Stimulated activated CD4-positive, alpha-beta T cell treated with anti-CD3 and anti-CD28 coated beads, Interleukin-2, amount 100 ng/mL, for 24 hours (primary cell): ENCODE measurements around the gene TUFT1.

Experiments used
- DNase-seq, 2 donors: peaks; one replicate each; pipeline ENCODE4 v3.0.0-alpha.2; 2020

TUFT1 gene, protein sequence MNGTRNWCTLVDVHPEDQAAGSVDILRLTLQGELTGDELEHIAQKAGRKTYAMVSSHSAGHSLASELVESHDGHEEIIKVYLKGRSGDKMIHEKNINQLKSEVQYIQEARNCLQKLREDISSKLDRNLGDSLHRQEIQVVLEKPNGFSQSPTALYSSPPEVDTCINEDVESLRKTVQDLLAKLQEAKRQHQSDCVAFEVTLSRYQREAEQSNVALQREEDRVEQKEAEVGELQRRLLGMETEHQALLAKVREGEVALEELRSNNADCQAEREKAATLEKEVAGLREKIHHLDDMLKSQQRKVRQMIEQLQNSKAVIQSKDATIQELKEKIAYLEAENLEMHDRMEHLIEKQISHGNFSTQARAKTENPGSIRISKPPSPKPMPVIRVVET

DNA sequence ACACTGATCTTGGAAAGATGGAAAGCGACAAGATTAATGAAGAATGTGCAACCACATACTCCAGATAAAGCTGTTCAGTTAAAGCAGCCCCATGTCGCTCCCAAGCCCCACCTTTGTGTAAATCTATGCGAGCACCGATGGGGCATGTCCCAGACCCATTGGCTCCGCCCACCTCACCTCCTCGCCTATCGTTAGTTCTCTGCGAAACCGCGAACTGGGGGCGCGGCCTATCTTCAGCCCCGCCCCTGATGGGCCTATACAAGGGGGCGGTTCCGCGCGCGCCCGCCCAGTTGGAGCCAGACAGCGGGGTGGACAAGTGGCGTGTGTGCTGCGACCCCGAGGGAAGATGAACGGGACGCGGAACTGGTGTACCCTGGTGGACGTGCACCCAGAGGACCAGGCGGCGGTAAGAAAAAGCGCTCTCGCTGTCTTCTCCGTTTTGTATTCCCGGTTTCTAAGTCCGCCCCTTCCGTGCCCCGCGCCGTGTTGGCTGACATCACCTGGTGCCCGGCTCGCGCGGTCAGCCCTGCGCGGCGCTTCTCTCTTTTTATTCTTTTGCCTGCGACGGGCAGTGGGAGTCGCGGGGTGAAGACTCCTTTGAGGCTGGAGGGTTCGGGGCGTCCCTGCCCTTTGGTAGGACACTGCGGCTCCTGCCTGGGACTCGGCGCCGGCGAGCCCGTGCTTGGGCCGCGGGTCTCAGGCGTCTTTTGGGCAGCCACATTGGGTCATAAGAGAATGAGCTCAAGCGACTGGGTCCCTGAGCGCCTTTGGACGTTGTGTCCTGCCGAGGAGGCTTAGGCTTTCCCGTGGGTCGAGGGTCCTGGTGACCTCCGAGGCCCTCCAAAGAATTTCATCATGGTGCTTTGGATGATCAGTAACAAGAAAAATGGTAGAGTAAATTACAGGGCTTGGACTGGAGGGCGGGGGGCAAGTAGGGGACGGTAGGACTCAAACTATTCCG is at the start of gene TUFT1:
TUFT1 (plus strand) TSS at position 289 of the 961 bp plus-strand sequence; CDS start at position 347, 58 bp downstream.
- DNase-seq = peak; percentile 94 to 96

- DNase-seq = no peak
These were observed 48.5 kb upstream of the TUFT1 start for GRCh38 chr1:151491641-151492040.

GRCh38 chr1:151492120-151492519 is 48.0 kb upstream of the TUFT1 start:
- DNase-seq = no peak

GRCh38 chr1:151493042-151493441 is 47.1 kb upstream of the TUFT1 start:
- no peak for DNase-seq

DNA sequence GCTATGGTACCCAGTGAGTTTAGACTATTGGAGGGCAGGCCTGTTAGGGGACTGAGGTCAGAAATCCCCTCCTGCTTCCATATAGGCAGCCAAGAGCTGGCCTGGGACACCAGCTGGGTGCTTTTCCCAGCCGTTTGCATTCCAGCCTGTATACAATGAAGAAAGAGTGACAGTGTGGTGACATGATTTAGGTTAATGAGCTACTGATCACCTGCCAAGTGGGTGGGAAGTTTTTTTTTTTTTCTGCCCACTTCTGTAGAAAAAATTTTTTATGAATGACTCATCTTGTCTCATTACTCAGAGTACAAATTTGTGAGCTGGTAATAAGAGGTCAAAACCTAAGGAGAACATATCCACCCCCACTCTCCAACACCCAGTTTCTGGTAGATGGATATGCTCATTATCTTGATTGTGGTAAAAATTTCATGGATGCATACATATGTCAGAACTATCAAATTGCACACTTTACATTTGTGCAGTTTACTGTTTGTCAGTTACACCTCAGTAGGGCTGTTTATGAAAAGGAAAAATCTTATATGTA is 45.3 kb upstream of the TUFT1 start:
- no peak for DNase-seq

- no peak for DNase-seq
These were observed 44.8 kb upstream of the TUFT1 start for GRCh38 chr1:151495316-151495715.

DNA sequence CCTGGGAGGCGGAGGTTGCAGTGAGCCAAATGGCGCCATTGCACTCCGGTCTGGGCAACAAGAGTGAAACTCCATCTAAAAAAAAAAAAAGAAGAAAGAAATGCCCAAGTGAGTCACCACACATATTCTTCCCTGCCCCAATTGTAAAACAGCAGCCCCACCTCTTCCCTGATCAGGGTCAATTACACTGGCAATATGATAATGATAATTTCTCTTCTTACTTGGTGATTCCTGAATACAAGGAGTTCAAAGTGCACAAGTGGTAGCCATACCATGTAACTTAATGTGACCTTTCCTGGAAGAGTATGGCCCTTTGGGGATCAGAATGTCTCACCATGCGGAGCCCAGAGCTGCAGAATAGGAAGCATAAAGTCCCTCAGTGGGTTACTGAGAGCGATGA is 40.7 kb upstream of the TUFT1 start:
- DNase-seq = no peak

GRCh38 chr1:151499930-151500329 is 40.2 kb upstream of the TUFT1 start:
- no peak for DNase-seq

GRCh38 chr1:151501474-151501873 is 38.6 kb upstream of the TUFT1 start:
- no peak for DNase-seq

GRCh38 chr1:151502035-151502700 is 37.9 kb upstream of the TUFT1 start:
- DNase-seq = no peak

DNA sequence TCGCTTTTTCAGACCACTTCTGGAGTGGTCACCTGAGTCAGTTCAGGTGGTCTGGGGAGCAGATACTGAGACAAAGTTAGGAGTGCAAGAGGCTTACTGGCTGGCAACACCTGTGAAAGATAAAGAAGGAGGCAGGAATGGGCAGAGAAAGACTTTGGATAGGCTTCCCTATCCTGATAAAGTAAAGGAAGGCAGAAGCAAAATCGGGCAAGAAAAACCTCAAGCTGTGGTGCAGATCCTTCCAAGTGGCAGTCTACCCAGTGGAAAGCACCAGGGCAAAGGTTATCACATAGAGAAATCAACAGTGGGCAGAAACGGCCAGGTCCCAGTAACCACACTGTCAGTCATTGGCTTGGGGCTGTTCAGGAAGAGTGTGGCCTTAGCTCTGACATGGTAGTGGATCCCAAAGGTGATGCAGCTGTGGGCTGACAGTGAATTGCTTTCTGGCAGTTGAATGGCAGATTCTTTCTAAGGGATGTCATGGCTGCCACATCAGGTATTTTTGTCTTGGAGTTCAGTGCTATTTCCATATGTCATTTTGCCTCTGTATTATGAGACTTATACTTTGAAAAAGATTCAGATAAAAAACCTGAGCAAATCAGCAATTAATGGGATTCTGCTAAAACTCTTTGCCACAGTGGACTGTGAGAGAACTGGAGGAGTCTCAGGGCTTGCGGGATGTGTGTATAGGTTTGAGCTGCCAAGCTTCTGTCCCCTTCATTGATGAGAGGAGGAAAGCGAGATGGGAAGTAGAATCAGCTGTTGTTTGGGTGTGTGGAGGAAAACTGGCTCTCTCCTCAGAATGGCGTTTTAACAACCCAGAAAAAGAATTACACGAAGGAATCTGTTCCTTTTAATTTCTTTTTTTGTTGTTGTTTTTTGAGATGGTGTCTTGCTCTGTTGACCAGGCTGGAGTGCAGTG is 37.0 kb upstream of the TUFT1 start:
- no peak for DNase-seq

- no peak for DNase-seq
These were observed 35.9 kb upstream of the TUFT1 start for GRCh38 chr1:151504252-151504651.

DNA sequence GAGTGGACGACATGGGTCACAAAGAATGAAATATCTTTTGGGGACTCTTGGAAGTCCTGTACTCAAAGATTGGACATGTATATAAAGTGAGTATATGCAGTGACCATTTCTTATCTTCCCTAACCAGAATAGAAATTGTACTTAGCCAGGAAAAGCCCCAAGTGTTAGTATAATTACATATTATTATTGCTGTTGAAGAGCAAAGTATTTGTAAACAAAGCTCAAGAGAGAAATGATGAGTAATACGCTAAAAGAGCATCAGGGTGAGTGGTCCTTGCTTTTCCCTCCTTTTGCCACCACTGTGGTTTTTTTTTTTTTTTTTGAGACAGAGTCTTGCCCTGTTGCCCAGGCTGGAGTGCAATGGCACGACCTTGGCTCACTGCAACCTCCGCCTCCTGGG is 35.4 kb upstream of the TUFT1 start:
- DNase-seq = no peak

- DNase-seq = no peak
These were observed 31.3 kb upstream of the TUFT1 start for GRCh38 chr1:151508833-151509232.

- DNase-seq = no peak
These were observed 30.6 kb upstream of the TUFT1 start for GRCh38 chr1:151509350-151510019.

DNA sequence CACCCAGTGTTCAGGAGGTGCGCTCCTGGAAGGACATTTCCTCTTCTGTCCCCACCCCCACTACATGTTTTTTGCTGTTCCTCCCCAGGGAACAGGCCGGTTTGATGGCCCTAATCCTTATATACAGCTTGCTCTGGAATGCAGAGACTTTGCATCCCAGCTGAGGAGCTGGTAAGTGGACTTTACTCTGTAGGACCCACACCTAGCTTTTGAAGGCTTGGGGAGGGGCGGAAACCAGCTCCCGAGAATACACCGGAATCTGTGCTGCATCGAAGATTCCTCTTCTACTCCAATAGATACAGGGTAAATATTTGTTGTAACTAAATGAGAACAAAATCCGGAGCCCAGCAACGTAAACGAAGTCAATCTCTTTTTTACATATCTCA is 30.1 kb upstream of the TUFT1 start:
- no peak for DNase-seq

DNA sequence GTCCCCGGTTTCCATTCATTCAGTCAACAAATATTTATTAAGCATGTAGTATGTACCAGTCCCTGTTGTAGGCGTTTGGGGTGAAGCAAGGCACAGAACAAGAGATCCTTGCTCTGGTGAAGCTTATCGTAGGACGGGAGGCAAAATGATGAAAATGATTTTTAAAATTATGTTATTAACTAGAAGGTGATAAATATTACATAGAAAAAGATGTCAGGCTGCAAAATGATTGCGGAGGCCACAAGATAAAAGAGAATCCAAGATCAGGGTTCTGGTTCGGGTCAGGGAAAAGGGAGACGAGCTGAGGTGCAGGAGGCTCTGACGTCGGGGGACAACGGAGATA is 29.5 kb upstream of the TUFT1 start:
- no peak for DNase-seq

DNA sequence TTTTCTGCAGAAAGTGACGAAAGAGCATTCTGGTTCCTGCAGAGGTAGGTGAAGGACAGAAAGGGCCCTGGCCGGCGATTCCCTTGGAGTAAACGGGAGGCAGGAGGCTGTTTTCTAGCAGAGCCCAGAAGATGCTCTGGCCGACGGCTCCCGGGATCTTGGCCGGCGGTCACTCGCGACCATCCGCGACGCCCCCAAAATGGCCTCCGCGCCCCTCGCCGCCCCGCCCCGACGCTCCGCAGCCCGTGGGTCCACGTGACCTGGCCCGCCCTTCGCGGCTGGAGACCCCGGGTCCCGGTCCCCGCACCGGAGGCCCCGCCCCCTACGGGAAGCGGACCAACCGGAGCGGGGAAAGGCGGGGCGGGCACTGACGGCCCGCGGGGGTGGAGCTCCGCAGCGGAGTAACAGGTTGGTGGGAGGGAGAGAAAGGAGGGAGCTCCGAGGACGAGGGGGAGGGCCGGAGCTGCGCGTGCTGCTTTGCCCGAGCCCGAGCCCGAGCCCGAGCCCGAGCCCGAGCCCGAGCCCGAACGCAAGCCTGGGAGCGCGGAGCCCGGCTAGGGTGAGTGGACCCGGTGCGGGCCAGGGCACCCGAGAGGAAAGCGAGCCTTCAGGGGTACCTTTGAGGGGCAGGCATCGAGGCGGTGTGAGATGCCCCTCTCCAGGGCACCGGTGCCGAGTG is 29.0 kb upstream of the TUFT1 start, which contains the start of gene CGN:
CGN (plus strand) TSS at position 431 of the 679 bp plus-strand sequence. CDS start 7,133 bp downstream, outside the sequence.
- peak; percentile 84 to 87 for DNase-seq

DNA sequence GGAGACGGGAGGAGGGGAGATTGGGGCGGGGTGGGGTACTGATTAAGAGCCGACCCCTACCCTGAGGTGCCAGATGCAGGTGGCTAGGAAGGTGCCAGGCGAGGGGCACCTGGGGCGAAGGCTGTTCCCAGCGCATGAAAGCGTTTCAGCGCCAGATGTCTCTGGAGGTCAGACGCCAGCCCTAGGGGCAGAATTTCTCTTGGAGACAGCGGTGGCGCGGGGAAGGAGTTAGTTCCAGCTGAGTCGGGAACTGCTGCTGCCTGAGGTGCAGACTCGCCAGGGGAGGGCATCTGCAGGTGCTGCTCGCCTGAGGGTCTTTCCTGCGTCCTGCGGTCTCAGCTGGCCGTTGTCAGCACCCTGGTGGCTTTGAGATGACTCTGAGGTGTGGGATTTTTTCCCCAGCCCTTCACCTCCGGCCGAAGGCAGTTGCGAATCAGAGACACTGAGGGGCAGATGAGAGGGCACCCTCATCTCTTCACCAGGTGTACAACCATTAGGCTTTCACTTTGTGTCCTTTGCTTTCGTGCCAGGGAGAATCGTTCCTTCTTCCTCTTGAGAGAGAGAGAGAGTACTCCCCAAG is 28.4 kb upstream of the TUFT1 start:
- peak; percentile 35 to 38 for DNase-seq

DNA sequence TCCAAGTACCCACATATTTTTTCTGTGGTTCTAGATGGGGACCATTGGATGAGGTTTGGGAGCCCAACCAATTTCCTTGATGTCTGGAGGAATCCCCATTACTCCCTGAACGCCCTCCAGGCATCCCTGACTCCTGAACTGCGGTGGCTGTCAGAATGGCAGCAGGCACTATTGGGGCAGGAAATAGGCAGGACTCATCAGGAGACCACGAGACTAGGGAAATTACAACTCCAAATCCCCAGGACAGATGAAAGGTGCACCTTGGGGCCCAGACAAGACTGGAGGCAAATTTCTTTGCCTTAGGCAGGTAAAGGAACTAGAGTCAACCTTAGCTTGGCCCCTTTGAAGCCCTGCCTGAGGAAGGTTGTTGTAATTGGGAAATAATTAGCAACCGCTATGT is 27.8 kb upstream of the TUFT1 start:
- DNase-seq = no peak
